Muscle of leg (tissue), 11 donors: ENCODE data around the gene SYPL1. TPM values are rescaled to one million over a fixed set of nuclear protein-coding genes. Genes with fewer than 3 reads are reported as not detected.

Experiments used
- DNase-seq: peaks from one replicate; pipeline ENCODE4 v3.0.0; 2013
- H3K27ac ChIP-seq: one replicate; pipeline ENCODE4 v1.5.1; 2013; ENCODE audit warnings: mild to moderate bottlenecking, low read length, control low read depth
- H3K27me3 ChIP-seq: one replicate; pipeline ENCODE4 v1.6.1; 2013; ENCODE audit warnings: low read length; ENCODE audit not compliant: control insufficient read depth, insufficient read depth
- H3K36me3 ChIP-seq: one replicate; pipeline ENCODE4 v1.6.1; 2013; ENCODE audit warnings: low read length; ENCODE audit not compliant: control insufficient read depth, insufficient read depth
- H3K4me1 ChIP-seq: one replicate; pipeline ENCODE4 v1.6.1; 2013; ENCODE audit warnings: low read length; ENCODE audit not compliant: control insufficient read depth, insufficient read depth
- H3K4me3 ChIP-seq: one replicate; pipeline ENCODE4 v1.5.1; 2013; ENCODE audit warnings: low read length, control low read depth
- H3K9me3 ChIP-seq: replicated peaks from 2 replicates; pipeline ENCODE4 v1.6.1; 2013; ENCODE audit warnings: low read depth, low read length; ENCODE audit not compliant: control insufficient read depth
- WGBS: methylation state at CpG from one replicate; pipeline ENCODE4 v1.1.5; 2013; ENCODE audit warnings: missing lambda C conversion rate; ENCODE audit not compliant: insufficient coverage; 5-methylcytosine and 5-hydroxymethylcytosine counted together
- polyA plus RNA-seq, 8 donors: library from polyadenylated mRNA; unstranded; fragments of 120-200 nt; gene quantifications; one replicate each; pipeline versions ENCODE4 v1.2.1 to v1.2.3, GENCODE V29; 2013; ENCODE audit warnings: inconsistent platforms in 1 of 8, low replicate concordance in 1 of 8; ENCODE audit not compliant: insufficient read length in 8 of 8, insufficient read depth in 1 of 8
- total RNA-seq: library from RNA; stranded (reverse); fragments of 120-200 nt; gene quantifications from one replicate; pipeline ENCODE4 v1.2.4, GENCODE V29; 2013

The SYPL1 gene
- total and polyA plus RNA-seq, 9 donors: 31.3 to 69.3 (median 58.4) TPM

DNA sequence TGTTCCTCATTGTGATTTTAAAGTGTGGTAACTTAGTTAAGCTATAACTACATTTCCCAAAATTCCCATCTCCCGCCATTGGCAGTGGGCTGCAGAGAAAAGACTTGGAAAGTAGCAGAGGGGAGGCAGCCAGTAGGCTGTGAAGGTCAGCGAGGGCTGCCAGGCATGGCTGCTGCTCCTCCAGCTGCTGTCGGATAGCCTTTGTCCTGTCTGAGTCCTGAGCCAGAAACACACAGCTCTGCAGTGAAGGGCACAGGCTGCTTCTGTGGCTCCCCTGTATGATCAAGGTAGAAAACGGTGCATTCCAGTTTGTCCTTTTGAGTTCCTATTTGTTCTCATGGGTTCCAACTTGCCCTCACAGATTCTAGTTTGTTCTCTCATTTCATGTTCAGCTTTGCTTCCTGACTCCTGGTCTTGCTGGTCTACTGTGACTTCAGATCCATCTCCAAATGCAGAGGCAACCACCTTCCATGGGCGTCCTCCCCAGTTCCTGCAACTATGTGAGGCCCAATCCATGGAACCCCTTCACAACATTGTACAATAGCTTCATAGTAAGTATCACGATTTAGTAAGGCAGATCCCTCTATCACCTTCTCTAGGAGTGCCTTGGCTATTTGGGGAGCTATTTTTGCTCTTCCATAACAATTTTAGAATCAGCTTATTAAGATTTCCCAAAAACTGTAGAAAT is 31.7 kb downstream of the SYPL1 start:
- WGBS: 67% methylated on average over 3 of the region's 6 CpGs
- Histone ChIP-seq H3K4me3 (no peak overlapping the region), H3K4me1 (no peaks in the 10 kb centered on the region), H3K27me3 (no peaks in the 10 kb centered on the region), H3K36me3 (no peaks in the 10 kb centered on the region), H3K9me3 (no peaks in the 10 kb centered on the region), H3K27ac (no peak overlapping the region)
- no peak for DNase-seq

- Histone ChIP-seq H3K27me3 (no peaks in the 10 kb centered on the region), H3K4me1 (peaks cover 7% of the 10 kb centered on the region), H3K4me3 (no peak overlapping the region), H3K9me3 (no peaks in the 10 kb centered on the region), H3K27ac (no peak overlapping the region), H3K36me3 (no peaks in the 10 kb centered on the region)
- no peak for DNase-seq
- no CpG with 5 or more reads among the region's 2 CpGs for whole genome bisulfite sequencing
These were observed 35.6 kb downstream of the SYPL1 start for GRCh38 chr7:106076537-106076936.

GRCh38 chr7:106075937-106076336 is 36.2 kb downstream of the SYPL1 start:
- no peak for DNase-seq
- 100% methylated on average over 1 of the region's 2 CpGs for WGBS
- Histone ChIP-seq H3K27ac (no peak overlapping the region), H3K36me3 (no peaks in the 10 kb centered on the region), H3K4me3 (no peak overlapping the region), H3K27me3 (no peaks in the 10 kb centered on the region), H3K9me3 (no peaks in the 10 kb centered on the region), H3K4me1 (peaks cover 7% of the 10 kb centered on the region)

DNA sequence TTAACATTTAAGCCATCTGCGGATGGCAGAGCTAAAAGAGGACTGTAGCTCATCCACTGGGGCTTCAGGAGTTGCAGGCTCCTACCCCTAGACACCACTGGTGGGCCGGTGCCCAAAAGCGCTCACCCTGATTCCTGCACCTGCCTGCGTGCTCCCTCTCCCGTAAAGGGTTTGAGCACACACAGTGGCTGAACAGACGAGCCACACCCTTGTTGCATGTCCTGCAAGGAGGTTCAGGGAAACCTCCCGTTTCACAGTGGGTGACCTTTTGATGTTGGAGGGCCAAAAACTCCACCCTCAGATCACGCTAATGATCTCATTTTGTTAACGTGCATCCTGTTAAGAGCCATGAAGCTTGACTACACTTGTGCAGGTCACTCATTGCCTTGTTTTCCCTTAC is 37.9 kb downstream of the SYPL1 start:
- Histone ChIP-seq H3K36me3 (no peaks in the 10 kb centered on the region), H3K27ac (no peak overlapping the region), H3K9me3 (no peaks in the 10 kb centered on the region), H3K4me3 (no peak overlapping the region), H3K4me1 (peaks cover 7% of the 10 kb centered on the region), H3K27me3 (no peaks in the 10 kb centered on the region)
- WGBS: 77% methylated on average over 9 of the region's 9 CpGs
- no peak for DNase-seq

DNA sequence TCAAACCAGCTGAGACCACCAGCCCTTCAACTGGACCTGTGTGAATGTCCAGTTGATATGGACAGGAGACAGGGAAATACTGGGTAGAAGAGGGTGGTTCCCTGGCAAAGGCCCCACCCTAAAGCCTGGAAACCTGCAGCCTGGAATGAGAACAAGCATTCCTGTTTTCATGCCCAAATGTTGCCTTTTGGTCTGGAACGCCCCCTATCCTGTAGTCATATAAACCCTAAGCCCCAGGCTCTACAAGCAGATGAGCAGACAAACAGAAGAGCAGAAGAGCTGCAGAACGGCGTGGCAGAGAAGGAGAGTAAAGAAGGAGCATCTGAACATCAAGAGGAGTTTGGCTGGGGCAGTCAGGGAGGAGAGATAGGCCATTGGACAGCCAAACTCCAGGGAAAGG is 38.4 kb downstream of the SYPL1 start:
- no peaks in the 10 kb centered on the region for H3K27me3 ChIP-seq
- WGBS: no CpG with 5 or more reads among the region's 3 CpGs
- H3K36me3 ChIP-seq: no peaks in the 10 kb centered on the region
- H3K27ac ChIP-seq: no peak overlapping the region
- DNase-seq: no peak
- H3K9me3 ChIP-seq: no peaks in the 10 kb centered on the region
- no peak overlapping the region for H3K4me3 ChIP-seq
- peaks cover 12% of the 10 kb centered on the region for H3K4me1 ChIP-seq

GRCh38 chr7:106072715-106073091 is 39.4 kb downstream of the SYPL1 start:
- no CpG with 5 or more reads among the region's 4 CpGs for WGBS
- no peak overlapping the region for H3K4me3 ChIP-seq
- H3K36me3 ChIP-seq: no peaks in the 10 kb centered on the region
- H3K27ac ChIP-seq: no peak overlapping the region
- no peak for DNase-seq
- no peaks in the 10 kb centered on the region for H3K27me3 ChIP-seq
- H3K9me3 ChIP-seq: no peaks in the 10 kb centered on the region
- peaks cover 13% of the 10 kb centered on the region for H3K4me1 ChIP-seq

DNA sequence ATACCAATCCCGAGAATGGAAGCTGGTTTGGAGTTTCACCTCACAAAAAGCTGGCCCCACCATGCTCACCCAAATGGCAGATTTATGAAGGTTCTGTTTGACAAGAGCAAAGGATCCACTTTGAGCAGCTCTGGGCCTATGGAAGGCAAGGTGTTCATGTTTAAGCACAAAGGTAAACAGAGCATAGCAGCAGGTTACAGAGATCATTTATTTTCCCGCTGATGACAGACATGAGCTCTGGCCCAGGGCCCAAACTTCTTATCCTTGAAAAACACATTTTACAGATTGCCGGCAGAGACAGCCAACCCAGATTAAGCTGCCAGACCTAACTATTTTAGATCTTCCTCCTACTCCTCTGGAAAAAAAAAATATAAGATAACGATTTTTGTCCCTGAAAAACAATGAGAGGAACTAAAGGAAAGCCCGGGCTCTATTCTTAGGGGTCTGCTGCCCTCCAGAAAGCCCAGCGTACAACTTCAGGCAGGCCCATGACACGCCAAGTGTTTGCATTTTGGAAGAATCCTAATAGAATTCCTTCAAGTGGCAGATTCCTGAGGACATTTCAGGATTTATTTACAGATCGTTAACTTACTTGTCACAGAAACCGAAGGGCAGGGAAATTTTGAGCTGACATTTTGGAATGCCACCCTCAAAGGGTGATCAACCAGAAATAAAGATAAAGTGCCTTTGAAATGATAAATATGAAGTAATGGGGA is 40.0 kb downstream of the SYPL1 start:
- peak; percentile 43 for DNase-seq
- H3K27ac ChIP-seq: peak overlapping the region; percentile 29
- WGBS: 35% methylated on average over 6 of the region's 9 CpGs
- H3K27me3 ChIP-seq: no peaks in the 10 kb centered on the region
- peaks cover 13% of the 10 kb centered on the region for H3K4me1 ChIP-seq
- no peaks in the 10 kb centered on the region for H3K9me3 ChIP-seq
- no peak overlapping the region for H3K4me3 ChIP-seq
- no peaks in the 10 kb centered on the region for H3K36me3 ChIP-seq

- peaks cover 13% of the 10 kb centered on the region for H3K4me1 ChIP-seq
- H3K27ac ChIP-seq: peak overlapping the region; percentile 56
- WGBS: no CpG with 5 or more reads among the region's 9 CpGs
- no peaks in the 10 kb centered on the region for H3K9me3 ChIP-seq
- H3K36me3 ChIP-seq: no peaks in the 10 kb centered on the region
- H3K4me3 ChIP-seq: no peak overlapping the region
- H3K27me3 ChIP-seq: no peaks in the 10 kb centered on the region
- peak; percentile 35 for DNase-seq
These were observed 40.6 kb downstream of the SYPL1 start for GRCh38 chr7:106071356-106071998.

GRCh38 chr7:106070567-106071254 is 41.4 kb downstream of the SYPL1 start:
- Histone ChIP-seq H3K4me1 (peaks cover 15% of the 10 kb centered on the region), H3K36me3 (no peaks in the 10 kb centered on the region), H3K27ac (no peak overlapping the region), H3K27me3 (no peaks in the 10 kb centered on the region), H3K4me3 (no peak overlapping the region), H3K9me3 (no peaks in the 10 kb centered on the region)
- 79% methylated on average over 6 of the region's 8 CpGs for WGBS
- no peak for DNase-seq

DNA sequence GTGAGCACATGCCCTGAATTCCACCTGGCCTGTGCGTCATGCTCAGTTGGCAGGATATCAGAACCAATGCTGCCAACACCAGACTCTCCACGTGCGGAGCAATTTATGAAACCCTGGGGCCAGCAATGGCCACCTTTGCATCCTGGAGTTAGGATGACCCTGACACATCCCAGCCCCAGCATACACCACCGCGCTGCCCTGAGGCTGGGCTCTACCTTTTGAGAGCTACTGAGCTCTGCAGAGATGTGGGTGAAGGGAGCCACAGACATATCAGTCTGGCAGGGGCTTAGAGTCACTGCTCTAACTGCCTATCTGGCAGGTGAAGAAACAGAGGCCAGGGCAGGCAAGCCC is 41.9 kb downstream of the SYPL1 start:
- 94% methylated on average over 3 of the region's 5 CpGs for WGBS
- H3K4me3 ChIP-seq: no peak overlapping the region
- H3K36me3 ChIP-seq: no peaks in the 10 kb centered on the region
- peaks cover 21% of the 10 kb centered on the region for H3K4me1 ChIP-seq
- H3K27ac ChIP-seq: no peak overlapping the region
- no peaks in the 10 kb centered on the region for H3K27me3 ChIP-seq
- no peaks in the 10 kb centered on the region for H3K9me3 ChIP-seq
- no peak for DNase-seq
